Measurements from ENCODE around the gene RMND1. TPM values are rescaled to one million over a fixed set of nuclear protein-coding genes. Genes with fewer than 3 reads are reported as not detected.

RMND1 gene
- polyA plus RNA-seq, 2 of the 4 experiments (the other 2 are of a cell fraction): 11.7 to 13.1 TPM

DNA sequence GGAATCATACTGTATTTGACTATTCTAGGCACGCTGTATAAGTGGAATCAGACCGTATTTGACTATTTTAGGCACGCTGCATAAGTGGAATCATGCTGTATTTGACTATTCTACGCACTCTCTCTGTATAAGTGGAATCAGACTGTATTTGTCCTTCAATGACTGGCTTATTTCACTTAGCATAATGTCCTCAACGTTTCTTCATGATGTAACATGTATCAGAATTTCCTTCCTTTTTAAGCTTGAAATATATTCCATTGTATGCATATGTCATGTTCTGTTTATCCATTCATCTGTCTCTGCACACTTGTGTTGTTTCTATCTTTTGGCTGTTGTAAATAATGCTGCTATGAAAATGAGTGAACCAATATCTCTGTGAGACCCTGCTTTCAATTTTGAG is 47.6 kb upstream of the RMND1 start:
- no peak for FAIRE-seq
- POLR2A ChIA-PET: no interaction called here
- Histone ChIP-seq H3K9me3 (no peaks in the 10 kb centered on the region), H3K4me2 (no peak overlapping the region), H3K4me1 (peaks cover 12% of the 10 kb centered on the region; the same call in 2 of the 3 replicates), H3K27ac (no peak overlapping the region), H3K4me3 (no peak overlapping the region)
- TF ChIP-seq ESRRA (IDR thresholded peaks at IDR 0.05; ENCODE audit: borderline replicate concordance, low read length) (no peak), SREBF2 (IDR thresholded peaks at IDR 0.05) (no peak), RCOR1 (IDR thresholded peaks at IDR 0.05; ENCODE audit: low read depth, low read length) (no peak), MYC (IDR thresholded peaks at IDR 0.05; ENCODE audit: borderline replicate concordance, low read length) (no peak), HOXA7 (CRISPR knock-in tag; IDR thresholded peaks at IDR 0.05) (no peak), HEYL (CRISPR knock-in tag; IDR thresholded peaks at IDR 0.05) (no peak)
- TF ChIP-seq, protein P1, sequence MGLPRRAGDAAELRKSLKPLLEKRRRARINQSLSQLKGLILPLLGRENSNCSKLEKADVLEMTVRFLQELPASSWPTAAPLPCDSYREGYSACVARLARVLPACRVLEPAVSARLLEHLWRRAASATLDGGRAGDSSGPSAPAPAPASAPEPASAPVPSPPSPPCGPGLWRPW (IDR thresholded peaks at IDR 0.05): no peak
- CTCF ChIA-PET: no interaction called here
- no peak for DNase-seq (ENCODE audit: low read depth in 1 of 2, low spot score in 1 of 2)
- no peak for ATAC-seq
- WGBS (ENCODE audit: missing lambda C conversion rate): 40% methylated on average over 5 of the region's 5 CpGs

DNA sequence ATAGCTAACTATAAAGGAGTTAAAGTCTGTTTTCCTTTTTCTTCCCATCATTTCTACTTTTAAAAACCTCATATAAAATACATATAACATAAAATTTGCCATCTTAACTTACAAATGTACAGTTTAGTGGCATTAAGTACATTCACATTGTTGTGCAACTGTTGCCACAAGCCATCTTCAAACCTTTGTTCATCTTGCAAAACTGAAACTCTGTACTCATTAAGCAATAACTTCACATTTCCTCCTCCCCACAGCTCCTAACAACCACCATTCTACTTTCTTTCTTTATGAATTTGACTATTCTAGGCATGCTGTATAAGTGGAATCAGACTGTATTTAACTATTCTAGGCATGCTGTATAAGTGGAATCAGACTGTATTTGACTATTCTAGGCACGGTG is 46.4 kb upstream of the RMND1 start:
- ChIA-PET CTCF (interaction anchor here (0.8 kb wide), 1 partner anchor 9 kb away, joined by 5 read pairs; no protein-coding TSS in a partner anchor), POLR2A (no interaction called here)
- Histone ChIP-seq H3K4me2 (no peak overlapping the region), H3K9me3 (no peaks in the 10 kb centered on the region), H3K4me3 (no peak overlapping the region), H3K27ac (no peak overlapping the region), H3K4me1 (peaks cover 12% of the 10 kb centered on the region; the same call in 2 of the 3 replicates)
- TF ChIP-seq MAZ (IDR thresholded peaks at IDR 0.05; ENCODE audit: borderline replicate concordance, low read depth, low read length): no peak
- TF ChIP-seq HOXB5 (CRISPR knock-in tag; IDR thresholded peaks at IDR 0.05): no peak
- TF ChIP-seq ESRRA (IDR thresholded peaks at IDR 0.05; ENCODE audit: borderline replicate concordance, low read length): no peak
- no peak for TF ChIP-seq FOXS1 (CRISPR knock-in tag; IDR thresholded peaks at IDR 0.05)
- TF ChIP-seq, protein P2, sequence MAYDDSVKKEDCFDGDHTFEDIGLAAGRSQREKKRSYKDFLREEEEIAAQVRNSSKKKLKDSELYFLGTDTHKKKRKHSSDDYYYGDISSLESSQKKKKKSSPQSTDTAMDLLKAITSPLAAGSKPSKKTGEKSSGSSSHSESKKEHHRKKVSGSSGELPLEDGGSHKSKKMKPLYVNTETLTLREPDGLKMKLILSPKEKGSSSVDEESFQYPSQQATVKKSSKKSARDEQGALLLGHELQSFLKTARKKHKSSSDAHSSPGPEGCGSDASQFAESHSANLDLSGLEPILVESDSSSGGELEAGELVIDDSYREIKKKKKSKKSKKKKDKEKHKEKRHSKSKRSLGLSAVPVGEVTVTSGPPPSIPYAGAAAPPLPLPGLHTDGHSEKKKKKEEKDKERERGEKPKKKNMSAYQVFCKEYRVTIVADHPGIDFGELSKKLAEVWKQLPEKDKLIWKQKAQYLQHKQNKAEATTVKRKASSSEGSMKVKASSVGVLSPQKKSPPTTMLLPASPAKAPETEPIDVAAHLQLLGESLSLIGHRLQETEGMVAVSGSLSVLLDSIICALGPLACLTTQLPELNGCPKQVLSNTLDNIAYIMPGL (CRISPR knock-in tag; IDR thresholded peaks at IDR 0.05; ENCODE audit: borderline replicate concordance): no peak
- TF ChIP-seq, protein P3, sequence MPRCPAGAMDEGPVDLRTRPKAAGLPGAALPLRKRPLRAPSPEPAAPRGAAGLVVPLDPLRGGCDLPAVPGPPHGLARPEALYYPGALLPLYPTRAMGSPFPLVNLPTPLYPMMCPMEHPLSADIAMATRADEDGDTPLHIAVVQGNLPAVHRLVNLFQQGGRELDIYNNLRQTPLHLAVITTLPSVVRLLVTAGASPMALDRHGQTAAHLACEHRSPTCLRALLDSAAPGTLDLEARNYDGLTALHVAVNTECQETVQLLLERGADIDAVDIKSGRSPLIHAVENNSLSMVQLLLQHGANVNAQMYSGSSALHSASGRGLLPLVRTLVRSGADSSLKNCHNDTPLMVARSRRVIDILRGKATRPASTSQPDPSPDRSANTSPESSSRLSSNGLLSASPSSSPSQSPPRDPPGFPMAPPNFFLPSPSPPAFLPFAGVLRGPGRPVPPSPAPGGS (IDR thresholded peaks at IDR 0.05): no peak
- no peak for TF ChIP-seq CHD2 (IDR thresholded peaks at IDR 0.05; ENCODE audit: low read length, partially characterized antibody)
- no peak for TF ChIP-seq HOXA7 (CRISPR knock-in tag; IDR thresholded peaks at IDR 0.05)
- DNase-seq (ENCODE audit: low read depth in 1 of 2, low spot score in 1 of 2) (no peak), FAIRE-seq (no peak), ATAC-seq (no peak)
- WGBS (ENCODE audit: missing lambda C conversion rate): 39% methylated on average over 1 of the region's 1 CpG

DNA sequence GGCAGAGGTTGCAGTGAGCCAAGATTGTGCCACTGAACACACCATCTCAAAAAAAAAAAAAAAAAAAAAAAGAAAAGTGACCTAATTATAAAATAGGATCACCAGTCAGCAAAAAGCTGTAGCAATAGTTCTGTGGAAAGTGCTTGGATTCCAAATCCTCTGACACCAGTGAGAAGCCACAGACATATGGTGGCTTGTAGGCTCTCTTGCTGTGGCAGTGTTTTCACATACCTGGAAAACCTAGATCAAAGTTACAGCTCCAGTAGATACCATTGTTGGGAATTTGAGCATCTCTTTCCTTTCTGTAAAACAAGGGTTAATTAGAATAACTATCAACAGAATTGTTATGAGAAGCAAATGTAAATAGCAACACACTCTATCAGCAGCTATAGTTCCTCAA is 46.0 kb upstream of the RMND1 start:
- TF ChIP-seq, protein P3 (IDR thresholded peaks at IDR 0.05): no peak
- TF ChIP-seq CHD4 (IDR thresholded peaks at IDR 0.05; ENCODE audit: borderline replicate concordance): no peak
- no peak for TF ChIP-seq NFE2L2 (conservative IDR thresholded peaks at IDR 0.05; ENCODE audit: low read length)
- TF ChIP-seq POLR2AphosphoS2 (conservative IDR thresholded peaks at IDR 0.05; ENCODE audit: low read length): no peak
- no peak for TF ChIP-seq SMC3 (IDR thresholded peaks at IDR 0.05)
- no peak for TF ChIP-seq JUN (IDR thresholded peaks at IDR 0.05)
- TF ChIP-seq TFCP2L1 (CRISPR knock-in tag; IDR thresholded peaks at IDR 0.05): no peak
- TF ChIP-seq MYC (IDR thresholded peaks at IDR 0.05; ENCODE audit: borderline replicate concordance, low read length): no peak
- TF ChIP-seq, protein P4, sequence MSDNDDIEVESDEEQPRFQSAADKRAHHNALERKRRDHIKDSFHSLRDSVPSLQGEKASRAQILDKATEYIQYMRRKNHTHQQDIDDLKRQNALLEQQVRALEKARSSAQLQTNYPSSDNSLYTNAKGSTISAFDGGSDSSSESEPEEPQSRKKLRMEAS (IDR thresholded peaks at IDR 0.05): no peak
- no peak for TF ChIP-seq ZNF302 (CRISPR knock-in tag; IDR thresholded peaks at IDR 0.05)
- TF ChIP-seq RARB (CRISPR knock-in tag; IDR thresholded peaks at IDR 0.05): no peak
- no peak for TF ChIP-seq NR3C1 (IDR thresholded peaks at IDR 0.05)
- TF ChIP-seq, protein P5, sequence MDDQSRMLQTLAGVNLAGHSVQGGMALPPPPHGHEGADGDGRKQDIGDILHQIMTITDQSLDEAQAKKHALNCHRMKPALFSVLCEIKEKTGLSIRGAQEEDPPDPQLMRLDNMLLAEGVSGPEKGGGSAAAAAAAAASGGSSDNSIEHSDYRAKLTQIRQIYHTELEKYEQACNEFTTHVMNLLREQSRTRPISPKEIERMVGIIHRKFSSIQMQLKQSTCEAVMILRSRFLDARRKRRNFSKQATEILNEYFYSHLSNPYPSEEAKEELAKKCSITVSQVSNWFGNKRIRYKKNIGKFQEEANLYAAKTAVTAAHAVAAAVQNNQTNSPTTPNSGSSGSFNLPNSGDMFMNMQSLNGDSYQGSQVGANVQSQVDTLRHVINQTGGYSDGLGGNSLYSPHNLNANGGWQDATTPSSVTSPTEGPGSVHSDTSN (IDR thresholded peaks at IDR 0.05): no peak
- Histone ChIP-seq H3K4me3 (no peak overlapping the region), H3K4me2 (no peak overlapping the region), H3K9me3 (no peaks in the 10 kb centered on the region), H3K27ac (no peak overlapping the region), H3K4me1 (peaks cover 12% of the 10 kb centered on the region; the same call in 2 of the 3 replicates)
- CTCF ChIA-PET: interaction anchor here (0.8 kb wide), 1 partner anchor 9 kb away, joined by 5 read pairs; no protein-coding TSS in a partner anchor
- POLR2A ChIA-PET: no interaction called here
- no peak for ATAC-seq
- DNase-seq (ENCODE audit: low read depth in 1 of 2, low spot score in 1 of 2): no peak
- no peak for FAIRE-seq
